Stimulated activated CD4-positive, alpha-beta T cell treated with anti-CD3 and anti-CD28 coated beads, Interleukin-2, amount 100 ng/mL, for 48 hours (primary cell): ENCODE measurements around the gene ATG10.
A peak's percentile ranks its signal among the peaks of the same experiment; 100 is the strongest.
"Not testable (repeated sequence)": the region's sequence is repeated elsewhere in the genome, so short reads cannot be mapped to it uniquely, and the experiment has no call there.

Experiments used
- DNase-seq, 2 donors: peaks; one replicate each; pipeline ENCODE4 v3.0.0-alpha.2; 2020

Gene ATG10

DNA sequence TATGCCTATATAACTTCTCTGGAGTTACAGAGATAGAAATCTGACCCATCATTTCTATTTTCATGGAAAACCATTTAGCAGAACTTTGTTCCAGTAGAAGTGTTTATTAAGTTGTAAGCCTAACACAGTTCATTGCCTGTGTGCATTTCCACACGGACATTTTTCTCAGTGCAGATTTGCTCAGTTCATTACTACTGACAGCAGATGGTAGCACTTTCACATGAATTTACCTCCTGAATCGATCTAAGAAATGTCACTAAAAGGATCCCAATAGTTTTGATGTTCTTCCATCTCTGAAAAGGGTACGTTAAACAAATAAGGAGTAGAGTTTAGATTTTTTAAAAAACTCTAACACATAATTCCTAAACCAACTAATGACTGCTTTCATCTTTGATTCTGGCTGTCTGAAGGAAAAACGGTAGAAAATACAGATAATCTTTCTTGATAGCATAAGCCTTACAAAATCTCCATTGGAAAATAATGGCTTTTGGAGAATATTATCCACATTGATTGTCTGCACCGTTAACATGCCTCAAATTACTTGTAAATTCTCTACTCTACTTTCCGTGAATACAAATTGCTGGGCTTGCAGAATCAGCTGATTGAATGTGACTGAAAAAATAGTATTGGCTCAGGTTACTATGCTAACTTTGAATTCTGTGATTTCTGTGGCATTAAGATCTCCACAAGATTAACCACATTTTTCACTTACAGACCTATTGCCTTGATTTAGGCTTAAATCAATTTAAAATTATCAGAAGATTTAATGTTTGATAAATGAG is 273.2 kb downstream of the ATG10 start:
- no peak for DNase-seq

- no peak for DNase-seq
These were observed 275.2 kb downstream of the ATG10 start for GRCh38 chr5:82246960-82247574.

GRCh38 chr5:82252744-82253143 is 280.9 kb downstream of the ATG10 start:
- no peak for DNase-seq

- no peak for DNase-seq
These were observed 284.0 kb downstream of the ATG10 start for GRCh38 chr5:82255844-82256243.

- no peak for DNase-seq
These were observed 285.4 kb downstream of the ATG10 start for GRCh38 chr5:82257247-82257646.

GRCh38 chr5:82257729-82258128 is 285.9 kb downstream of the ATG10 start:
- no peak for DNase-seq

DNA sequence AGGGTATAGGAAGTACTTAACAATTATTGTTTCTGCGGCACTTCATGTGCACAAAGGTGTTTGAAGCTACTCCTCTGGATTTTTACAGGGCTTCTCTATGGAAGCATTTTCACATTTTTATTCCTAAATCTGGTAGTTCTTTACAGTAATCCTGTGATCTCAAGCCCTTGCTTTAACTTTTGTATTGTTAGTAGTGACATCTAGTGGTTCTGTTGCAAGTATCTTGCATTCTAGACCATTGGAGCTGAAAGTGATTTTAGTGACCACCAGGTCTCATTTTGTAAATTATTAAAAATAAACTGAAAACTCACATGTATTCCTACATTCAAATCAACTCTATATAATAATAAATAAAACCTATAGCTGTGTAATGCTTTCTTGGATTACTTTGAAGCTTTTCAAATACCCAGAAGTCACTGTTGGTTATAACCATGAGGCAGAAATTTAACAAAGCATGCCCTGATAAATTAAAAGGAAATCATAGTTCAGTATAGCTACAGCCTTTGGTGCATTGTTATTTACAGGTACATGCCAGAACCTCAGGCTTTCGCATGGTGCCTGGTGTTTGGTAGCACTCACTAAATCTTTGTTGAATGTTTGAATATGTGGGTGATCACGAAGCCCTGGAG is 287.5 kb downstream of the ATG10 start:
- no peak for DNase-seq

DNA sequence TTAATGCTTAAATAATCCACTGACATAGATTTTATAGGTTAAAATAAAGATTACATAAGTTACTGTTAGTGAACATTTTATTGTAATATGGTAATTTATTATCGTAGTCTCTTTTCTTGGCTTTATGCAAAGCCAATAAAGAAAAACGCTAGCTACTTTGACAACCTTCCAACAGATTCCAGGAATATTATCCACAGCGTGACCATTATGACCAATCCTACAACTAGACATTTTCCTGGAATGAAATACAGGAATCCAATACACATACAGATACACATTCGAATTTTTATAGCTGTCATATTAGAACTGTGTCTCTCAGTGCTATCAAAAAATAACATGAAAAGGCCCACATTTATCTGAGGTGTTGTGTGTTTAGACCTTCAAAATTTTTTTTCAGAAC is 293.2 kb downstream of the ATG10 start:
- DNase-seq, result no peak

DNA sequence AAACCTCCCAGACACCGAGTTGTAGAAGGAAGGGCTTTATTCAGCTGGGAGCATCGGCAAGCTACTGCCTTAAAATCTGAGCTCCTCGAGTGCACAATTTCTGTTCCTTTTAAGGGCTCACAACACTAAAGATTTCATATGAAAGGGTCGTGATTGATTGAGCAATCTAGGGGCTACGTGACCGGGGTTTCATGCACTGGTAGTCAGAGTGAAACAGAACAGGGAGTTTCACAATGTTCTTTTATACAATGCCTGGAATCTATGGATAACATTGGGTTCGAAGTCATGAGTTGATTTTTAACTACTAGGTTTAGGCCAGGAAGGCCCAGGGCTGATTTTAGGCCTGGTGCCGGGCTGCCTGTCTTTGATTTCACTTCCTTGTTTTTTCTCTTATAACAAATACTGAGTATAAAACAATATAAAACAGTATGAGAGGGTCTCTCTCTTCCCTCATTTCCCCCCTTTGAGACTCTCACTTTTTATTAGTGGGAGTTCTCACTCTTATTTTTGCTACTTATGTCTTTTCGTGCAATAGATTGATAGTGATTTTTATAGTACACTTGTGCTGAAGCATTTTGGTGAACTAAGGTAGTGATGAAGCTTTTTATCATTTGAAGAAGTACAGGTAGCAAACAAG is 295.6 kb downstream of the ATG10 start:
- not testable (repeated sequence) for DNase-seq

DNA sequence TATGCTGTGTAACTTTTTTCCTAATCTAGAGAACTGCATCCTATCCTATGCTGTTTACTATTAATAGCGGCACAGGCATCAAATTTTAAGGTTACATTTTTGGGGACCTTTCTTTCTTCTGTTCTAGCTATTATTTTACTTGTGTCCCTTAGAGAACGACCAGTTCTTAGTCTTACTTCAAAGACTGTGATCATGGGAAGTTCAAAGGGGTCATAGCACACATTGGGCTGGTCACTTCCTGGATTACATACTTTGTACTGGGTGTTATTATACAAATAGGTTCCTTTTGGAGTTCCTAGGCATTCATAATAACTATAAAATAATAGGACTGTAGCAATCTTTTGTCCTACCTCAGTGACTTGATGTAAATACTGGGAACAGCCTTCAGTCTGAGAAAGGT is 297.5 kb downstream of the ATG10 start:
- DNase-seq, result not testable (repeated sequence)

- not testable (repeated sequence) for DNase-seq
These were observed 300.9 kb downstream of the ATG10 start for GRCh38 chr5:82272571-82273356.

DNA sequence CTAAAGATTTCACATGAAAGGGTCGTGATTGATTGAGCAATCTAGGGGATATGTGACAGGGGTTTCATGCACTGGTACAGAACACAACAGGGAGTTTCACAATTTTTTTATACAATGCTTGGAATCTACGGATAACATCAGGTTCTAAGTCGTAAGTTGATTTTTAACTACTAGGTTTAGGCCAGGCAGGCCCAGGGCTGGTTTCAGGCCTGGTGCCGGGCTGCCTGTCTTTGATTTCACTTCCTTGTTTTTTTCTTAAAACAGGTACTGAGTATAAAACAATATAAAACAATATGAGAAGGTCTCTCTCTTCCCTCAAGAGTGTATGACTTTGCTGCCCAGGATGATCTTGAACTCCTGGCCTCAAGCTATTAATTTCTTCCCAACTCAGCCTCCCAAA is 301.6 kb downstream of the ATG10 start:
- DNase-seq, result not testable (repeated sequence)

DNA sequence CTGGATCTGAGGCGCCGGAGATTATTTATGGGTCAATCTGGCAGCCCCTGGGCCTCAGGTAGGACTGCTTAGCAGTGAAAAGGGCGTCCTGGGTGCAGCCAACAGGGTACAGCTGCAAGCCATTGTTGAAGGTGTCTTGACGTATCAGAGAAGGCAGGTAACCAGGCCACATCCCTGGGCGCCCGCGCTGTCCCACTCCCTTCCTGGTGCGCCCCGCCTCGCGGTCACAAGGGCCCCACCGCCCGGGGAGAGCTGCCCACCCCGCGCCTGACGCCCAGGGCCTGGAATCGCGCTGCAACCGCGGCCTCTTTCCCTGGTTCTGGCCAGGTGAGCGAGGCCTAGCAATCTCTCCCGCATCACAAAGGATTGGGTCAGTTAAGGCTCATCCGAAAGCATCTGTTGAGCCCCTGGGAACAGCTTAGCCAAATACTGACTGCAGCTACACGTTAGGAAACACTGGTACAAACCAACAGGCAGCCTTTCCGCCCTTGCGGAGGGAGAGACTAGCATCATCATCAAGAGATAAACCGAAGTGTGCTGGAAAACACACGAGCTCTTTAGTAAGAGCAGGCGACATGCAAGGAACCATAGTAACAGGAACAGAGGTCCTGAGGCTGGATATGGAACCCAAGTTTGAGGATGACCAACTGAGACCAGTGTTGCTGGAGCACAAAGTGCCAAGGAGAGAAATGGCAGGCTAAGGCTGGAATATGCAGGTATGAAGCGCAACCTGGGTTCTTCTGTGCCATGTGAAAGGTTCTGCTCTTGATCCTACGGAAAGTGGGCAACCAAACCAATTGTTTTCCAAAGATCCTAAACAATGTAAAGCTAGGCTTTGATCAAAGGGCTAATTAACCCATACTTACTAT is 302.8 kb downstream of the ATG10 start:
- peak in 1 of 2 donors; percentile 15 for DNase-seq

DNA sequence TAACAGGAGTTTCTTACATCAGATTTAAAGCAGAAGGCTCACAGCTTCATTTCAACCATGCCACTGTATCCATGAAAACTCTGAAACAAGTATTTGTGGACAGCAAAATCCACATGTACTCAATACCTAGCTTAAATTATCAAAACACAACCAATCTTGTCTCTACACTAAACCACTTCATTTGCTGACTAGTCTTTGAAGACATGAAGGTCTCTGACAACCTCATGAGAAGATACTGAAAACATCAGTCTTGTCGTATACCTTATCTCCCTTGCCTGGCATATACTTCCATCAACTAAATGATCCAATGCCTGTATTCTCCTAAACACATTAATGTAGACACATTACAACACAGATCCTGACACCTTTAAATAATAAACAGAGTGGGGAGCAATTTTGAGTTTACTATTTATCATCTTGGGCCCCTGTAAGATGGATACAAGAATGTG is 303.4 kb downstream of the ATG10 start:
- no peak for DNase-seq

GRCh38 chr5:82276800-82277612 is 305.2 kb downstream of the ATG10 start:
- no peak for DNase-seq

DNA sequence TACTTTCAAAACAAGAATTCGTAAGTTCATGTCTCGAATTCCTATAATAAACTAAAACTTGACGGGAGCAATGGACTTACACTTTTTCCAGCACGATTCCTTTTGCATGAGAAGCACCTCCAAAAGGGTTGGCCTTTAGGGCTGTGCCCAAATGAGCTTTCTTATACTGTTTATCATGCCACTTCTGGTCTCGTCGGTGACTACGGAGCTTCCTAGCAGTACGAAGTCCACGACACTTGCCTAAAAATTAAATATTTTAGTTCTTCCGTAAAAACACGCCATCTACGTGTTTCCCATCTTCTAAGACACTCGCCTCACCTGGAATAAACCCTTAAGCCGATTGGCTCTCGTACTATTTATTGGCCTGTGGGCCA is 305.8 kb downstream of the ATG10 start:
- no peak for DNase-seq

- peak; percentile 79 for DNase-seq
These were observed 306.3 kb downstream of the ATG10 start, which contains the start of gene RPS23 for GRCh38 chr5:82277987-82278710. Gene RPS23 (minus strand): TSS chr5:82278354. CDS start chr5:82278323, 31 bp downstream.

DNA sequence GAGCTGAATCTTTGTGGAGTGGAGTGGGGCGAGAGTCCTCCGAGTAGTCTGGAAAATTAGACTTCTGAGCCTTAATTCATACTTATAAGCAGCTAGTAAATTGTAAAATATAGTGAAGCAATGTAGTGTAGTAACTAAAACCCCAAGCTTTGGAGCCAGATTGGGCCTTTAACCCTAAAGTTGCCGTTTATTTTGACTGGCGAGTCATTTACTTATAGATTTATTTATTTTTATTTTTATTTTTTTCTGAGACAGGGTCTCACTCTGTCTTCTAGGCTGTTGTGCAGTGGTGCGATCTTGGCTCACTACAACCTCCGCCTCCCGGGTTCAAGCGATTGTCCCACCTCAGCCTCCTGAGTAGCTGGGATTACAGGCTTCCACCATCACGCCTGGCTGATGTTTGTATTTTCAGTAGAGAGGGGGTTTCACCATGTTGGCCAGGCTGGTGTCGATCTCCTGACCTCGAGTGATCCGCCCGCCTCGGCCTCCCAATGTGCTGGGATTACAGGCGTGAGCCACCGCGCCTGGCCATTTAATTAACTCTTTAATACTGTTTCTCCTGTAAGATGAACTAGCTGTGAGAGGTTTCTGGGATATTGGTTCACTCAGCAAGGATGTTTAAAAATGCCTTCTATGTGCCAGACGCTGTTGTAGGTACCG is 307.0 kb downstream of the ATG10 start:
- DNase-seq, result no peak

DNA sequence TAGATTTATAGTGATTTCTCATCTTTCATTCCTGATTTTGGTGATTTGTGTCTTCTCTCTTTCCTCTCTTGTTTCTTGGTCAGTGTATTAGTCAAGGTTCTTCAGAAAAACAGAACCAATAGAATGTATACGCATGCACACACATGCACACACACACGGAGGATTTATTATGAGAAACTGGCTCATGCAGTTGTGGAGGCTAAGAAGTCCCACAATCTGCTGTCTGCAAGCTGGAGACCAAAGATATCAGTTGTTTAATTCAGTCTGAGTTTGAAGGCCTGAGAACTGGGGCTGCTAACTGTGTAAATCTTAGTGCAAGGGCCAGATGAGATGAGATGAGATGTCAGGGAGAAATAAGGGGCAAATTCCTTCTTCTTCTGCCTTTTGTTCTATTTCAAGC is 312.1 kb downstream of the ATG10 start:
- no peak for DNase-seq
